HG02623 (cell line): Measurements from ENCODE around the gene FBXO42.

Source experiments
- ATAC-seq: cut with Tn5 transposase; IDR thresholded peaks from one replicate; pipeline ENCODE4 v1.9.1; 2021; ENCODE audit warnings: moderate library complexity; ENCODE audit not compliant: unreplicated experiment

FBXO42 gene

DNA sequence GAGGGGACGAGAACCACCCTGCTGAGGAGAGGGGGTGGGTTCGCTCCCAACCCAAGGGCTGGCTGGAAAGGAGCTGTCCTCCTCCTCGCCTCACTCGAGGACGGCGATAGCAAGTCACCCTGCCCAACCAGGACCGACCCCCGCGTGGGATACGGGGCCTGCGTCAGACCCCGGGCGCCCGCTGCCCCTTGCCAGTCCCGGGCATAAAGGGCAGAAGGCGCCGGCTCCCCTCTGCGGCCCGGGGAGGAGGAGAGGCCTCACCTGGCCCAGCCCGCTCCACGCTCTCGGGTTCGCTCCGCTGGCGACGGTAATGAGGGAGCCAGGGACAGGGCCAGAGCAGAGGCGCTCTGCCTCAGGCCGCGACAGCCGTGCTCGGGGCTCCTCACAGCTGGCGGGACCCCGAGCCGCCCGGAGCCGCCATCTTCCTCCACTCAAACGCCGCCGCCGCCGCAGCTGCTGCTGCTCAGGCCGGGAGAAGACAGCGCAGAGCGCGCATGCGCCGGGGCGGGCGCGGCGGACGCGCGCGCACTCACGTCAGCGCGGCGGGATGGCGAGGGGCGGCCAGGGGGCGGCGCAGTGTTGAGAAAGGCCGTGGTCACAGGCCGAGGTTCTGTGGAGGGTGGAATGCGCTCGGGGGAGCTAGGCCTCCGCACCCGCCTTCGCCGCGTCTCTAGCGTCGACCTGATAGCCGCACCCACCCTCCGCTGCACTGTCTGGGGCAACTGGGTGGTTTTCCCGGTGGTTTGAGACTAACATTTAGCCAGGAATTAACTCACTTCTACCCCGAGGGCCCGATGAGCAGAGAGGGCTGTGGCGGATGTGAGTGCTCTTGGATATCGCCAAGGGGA is at the start of gene FBXO42:
FBXO42 (minus strand) TSS at position 487 of the 848 bp plus-strand sequence. CDS start 37,062 bp downstream, outside the sequence.
- peak; percentile 93 for ATAC-seq

GRCh38 chr1:16398371-16398953 is 46.2 kb upstream of the FBXO42 start:
- ATAC-seq = no peak

- ATAC-seq = no peak
These were observed 44.8 kb upstream of the FBXO42 start for GRCh38 chr1:16397120-16397519.

GRCh38 chr1:16396591-16396990 is 44.3 kb upstream of the FBXO42 start:
- ATAC-seq = no peak

DNA sequence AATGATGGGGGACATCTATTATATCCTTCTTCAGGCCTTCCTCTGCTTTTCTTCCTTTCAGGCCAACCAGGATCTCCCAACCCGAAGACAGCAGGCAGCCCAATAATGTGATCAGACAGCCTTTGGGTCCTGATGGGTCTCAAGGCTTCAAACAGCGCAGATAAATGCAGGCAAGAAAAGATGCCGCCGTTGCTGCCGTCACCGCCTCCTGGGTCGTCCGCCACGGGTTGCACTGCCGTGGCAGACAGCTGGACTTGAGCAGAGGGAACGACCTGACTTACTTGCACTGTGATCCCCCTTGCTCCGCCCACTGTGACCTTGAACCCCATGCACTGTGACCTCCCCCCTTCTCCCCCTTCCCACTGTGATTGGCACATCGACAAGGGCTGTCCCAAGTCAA is 42.7 kb upstream of the FBXO42 start:
- ATAC-seq = no peak

DNA sequence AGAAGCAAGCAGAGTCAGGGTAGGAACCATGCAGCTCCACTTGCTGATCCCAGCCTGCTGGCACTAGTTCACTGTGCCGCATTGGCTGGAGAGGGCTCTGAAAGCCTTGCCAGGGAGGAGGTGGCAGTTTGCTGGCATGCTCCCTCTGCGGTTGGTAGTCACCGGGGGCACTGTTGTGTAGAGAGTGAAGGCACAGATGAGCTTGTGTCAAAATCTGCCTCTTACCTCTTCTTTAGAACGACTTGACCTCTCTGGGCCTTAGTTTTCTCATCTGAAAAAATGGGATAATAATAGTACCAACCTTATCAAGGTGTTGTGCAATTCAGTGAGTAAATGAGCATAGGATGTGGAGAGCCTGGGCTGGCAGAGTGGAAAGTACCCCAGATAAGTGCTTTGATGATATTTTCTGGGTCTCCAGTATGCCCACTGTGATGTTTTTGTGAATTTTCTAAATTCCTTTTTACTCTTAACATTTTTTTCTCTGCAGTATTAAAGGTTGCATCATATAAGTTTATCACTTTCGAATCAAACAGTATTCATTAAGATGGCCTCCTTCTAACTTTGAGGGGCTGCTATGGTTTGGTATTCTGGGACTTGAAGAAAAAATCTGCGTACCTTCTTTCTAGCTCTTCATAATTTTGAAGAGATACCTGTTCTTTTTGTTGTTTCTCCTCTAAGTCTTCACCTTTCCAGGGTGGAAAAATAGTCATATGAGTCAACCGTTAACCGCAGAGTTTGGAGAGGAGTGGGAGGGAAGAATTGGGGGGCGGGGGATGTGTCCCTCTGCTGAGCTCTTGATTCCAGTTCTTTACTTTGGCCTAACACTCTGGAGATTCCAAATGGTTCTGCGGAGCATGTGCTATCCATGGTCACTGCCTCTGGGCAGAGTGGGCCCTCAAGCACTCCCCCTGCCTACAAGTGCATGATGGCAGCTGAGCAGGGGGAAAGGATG is 41.6 kb upstream of the FBXO42 start:
- ATAC-seq = no peak

DNA sequence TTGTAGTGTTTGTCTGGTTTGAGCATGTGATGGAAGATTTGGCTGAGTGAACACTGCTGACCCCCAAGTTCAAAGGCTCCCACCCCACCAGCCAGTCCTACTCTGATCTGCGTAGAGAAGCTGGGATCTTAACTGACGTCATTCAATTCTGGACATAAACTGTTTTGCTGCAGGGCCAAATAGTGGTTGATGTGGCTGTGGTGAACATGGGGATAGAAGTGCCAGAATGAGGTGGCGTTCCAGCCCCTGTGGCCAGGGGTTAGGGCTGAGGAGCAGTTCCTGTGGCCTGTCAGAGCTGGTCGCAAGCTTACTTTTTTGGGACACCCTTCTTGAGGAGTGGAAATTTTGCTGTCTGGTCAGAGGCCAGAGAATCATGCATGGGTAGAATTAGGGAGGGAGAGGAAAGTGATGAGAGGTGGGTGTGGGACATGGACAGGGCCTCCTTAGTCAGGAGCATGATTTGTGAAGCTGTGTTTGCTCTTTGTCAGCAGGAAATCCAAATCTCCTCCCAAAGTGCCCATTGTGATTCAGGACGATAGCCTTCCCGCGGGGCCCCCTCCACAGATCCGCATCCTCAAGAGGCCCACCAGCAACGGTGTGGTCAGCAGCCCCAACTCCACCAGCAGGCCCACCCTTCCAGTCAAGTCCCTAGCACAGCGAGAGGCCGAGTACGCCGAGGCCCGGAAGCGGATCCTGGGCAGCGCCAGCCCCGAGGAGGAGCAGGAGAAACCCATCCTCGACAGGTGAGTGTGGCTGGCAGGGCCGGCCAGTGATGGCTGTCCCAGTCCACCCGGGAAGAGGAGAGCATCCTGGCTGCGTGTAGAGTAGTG is 40.7 kb upstream of the FBXO42 start:
- ATAC-seq = no peak

GRCh38 chr1:16391411-16391810 is 39.1 kb upstream of the FBXO42 start:
- ATAC-seq = no peak

DNA sequence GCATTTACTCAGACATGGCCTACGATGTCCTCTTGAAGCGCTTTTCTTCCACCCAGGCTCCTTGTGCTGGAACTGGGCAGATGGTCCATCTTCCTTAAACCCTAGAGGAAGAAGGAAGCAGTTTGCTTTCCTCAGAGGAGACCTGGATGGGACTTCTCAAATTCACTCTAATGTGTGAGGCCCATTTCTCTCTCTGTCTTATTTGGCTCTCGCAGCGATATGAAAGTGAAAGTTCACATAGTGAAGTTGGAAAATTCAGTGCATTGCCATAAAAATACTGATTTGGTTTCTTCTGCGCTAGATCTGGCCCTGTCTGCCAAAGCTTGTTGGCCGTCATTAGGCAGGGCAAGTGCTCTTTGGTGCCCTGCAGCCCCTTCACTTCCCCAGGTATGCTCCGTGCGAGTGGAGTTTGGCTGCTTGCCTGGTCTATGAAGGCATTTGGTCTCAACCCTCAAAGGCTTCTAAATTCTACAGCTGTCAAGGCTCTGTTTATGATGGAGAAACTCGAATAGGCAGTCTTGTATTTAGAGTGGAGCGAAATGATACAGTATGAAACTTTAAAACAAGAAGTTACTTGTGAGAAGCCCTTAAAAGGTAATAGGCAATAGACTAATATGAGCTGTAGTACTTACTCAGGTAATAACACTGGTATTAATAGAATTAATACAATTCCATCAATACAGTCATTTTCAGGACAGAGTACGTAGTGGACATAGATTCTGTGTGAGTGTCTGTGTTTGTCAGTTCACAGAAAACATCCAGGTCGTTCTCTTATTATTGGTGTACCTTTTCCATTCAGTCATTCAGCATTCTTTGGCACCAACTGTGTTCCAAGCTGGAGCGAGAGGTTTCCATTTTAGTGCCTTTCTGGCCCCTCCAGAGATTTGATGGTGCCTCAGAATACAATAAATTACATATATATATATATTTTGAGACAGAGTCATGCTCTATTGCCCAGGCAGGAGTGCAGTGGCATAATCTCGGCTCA is 35.2 kb upstream of the FBXO42 start:
- ATAC-seq = no peak

DNA sequence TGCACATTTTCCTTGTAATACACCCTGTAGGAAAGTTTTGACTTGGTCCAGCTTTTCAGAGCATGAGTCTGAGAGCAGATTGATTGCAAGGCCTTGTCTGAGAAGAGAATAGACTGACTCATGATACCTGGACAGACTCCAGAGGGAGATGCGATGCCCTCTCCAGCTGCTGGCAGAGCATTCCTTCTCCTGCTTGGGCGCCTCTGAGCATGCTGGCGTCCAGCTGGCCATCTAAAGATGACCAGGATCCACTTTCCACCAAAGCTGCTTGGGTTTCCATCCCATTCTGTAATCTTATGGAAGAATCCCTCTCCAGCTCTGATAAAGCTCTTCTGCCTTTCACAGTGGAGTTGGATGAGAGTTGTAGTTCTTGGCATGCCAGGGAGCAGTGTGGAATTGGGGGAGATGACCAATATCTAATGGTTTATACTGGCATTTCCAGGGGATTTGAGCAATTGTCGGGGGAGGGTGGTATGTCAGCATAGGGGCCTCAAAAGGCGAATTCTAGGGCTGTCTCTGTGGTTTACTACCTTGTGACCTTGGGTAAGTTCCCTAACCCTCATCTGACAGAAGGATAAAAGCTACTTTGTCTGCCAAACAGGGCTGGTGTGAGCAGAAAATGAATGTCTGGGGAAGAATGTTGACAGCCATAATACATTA is 34.3 kb upstream of the FBXO42 start:
- no peak for ATAC-seq

- no peak for ATAC-seq
These were observed 33.6 kb upstream of the FBXO42 start for GRCh38 chr1:16385659-16386453.

- ATAC-seq = no peak
These were observed 31.6 kb upstream of the FBXO42 start for GRCh38 chr1:16383888-16384287.

- no peak for ATAC-seq
These were observed 28.6 kb upstream of the FBXO42 start for GRCh38 chr1:16380868-16381267.

GRCh38 chr1:16378443-16378842 is 26.2 kb upstream of the FBXO42 start:
- no peak for ATAC-seq

GRCh38 chr1:16376971-16377370 is 24.7 kb upstream of the FBXO42 start:
- ATAC-seq = no peak

GRCh38 chr1:16375521-16376340 is 23.5 kb upstream of the FBXO42 start:
- ATAC-seq = no peak

- no peak for ATAC-seq
These were observed 22.0 kb upstream of the FBXO42 start for GRCh38 chr1:16374266-16374665.
